ELR (cell line): ENCODE data around the gene OR51B2.
"Not testable (repeated sequence)": the region's sequence is repeated elsewhere in the genome, so short reads cannot be mapped to it uniquely, and the experiment has no call there.

Source experiments
- DNase-seq: peaks from one replicate; pipeline ENCODE4 v3.0.0-alpha.2; 2015; ENCODE audit warnings: low read depth

The OR51B2 gene

DNA sequence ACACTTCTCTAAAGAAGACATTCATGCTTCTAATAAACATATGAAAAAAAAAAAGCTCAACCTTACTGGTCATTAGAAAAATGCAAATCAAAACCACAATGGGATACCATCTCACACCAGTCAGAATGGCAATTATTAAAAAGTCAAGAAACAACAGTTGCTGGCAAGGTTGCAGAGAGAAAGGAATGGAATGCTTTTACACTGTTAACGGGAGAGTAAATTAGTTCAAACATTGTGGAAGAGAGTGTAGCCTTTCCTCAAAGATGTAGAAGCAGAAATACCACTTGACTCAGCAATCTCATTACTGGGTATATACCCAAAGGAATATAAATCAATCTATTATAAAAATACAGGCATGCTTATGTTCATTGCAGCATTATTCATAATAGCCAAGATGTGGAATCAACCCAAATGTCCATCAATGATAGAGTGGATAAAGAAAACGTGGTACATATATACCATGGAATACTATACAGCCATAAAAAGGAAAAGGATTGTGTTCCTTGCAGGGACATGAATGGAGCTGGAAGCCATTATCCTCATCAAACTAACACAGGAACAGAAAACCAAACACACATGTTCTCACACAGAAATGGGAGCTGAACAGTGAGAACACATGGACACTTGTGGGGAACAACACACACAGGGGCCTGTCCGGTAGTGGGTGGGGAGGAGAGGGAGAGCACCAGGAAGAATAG, 10.6 kb downstream of the OR51B2 start:
- not testable (repeated sequence) for DNase-seq

- DNase-seq, result no peak
Measured at GRCh38 chr11:5310423-5310822, 13.7 kb downstream of the OR51B2 start.

DNA sequence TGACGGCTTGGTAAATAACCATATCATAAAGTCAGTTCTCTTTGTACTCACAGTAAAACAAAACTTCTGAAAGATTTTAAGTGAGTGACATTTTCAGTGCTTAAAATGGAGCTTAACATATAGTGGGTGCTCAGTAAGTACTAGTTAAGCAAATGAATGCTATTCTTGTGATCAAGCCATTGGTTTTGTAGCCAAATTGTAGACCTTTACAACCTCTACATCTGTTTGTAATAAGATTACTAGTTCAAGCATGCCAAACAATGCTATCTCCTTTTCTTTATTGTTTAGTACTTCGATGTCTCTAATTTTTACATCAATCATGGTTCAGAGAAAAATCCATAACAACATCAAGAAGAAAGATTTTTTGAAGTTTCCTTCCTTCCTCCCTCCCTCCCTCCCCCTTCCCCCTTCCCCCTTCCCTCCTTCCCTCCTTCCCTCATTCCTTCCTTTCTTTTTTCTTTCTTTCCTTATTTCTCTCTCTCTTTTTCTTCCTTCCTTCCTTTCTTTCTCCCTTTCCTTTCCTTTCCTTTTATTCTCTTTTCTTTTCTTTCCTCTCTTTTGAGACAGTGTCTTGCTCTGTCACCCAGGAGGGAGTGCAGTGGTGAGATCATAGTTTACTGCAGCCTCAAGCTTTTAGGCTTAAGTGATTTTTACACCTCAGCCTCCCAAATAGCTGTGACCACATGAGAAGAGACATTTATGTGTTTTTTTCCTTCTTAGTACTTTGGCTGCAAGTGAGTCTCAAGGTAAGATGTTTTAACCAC, 16.7 kb downstream of the OR51B2 start:
- DNase-seq, result no peak

DNA sequence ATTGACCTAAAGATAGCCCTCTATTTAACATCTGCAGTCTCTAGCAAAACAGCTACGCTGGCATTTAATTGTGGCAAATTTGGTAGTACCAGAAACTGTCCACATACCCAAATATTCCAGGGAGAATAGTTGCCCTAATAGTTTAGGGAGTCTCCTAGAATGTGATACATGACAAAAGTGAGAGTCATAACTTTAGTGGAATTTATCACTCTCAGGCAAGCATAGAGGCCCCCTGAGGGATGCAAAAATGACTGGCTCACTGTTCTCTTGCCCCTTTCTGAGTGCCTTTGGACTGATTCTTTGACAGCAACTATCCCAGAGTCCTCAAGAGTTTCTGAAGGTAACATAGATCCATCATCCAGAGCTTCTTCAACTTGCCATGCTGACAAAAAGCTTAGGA, 20.1 kb downstream of the OR51B2 start:
- DNase-seq, result no peak

GRCh38 chr11:5303626-5304025, 20.5 kb downstream of the OR51B2 start:
- DNase-seq, result no peak

GRCh38 chr11:5301846-5302245, 22.3 kb downstream of the OR51B2 start, which contains the start of gene OR51B4:
TSS of gene OR51B4 (minus strand) at chr11:5301946. CDS start at chr11:5301946, 0 bp downstream.
- DNase-seq, result no peak

DNA sequence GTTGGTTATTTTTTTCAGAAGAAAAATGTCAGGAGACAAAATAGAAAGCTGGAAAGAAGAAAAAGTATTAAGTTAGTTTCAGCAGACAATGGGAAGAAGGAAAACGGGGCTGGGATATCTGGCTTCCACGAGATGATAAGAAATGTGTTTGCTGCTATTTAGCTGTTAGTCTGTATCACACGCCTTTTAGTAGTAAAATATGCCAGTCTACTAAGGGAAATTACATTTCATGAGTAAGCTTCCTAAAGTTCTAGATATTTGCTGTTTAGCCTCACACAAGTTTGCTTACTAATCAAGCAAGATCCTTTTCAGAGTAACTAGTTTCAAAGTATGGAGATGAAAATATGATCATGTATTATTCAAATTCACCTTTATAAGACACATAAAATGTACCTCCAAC, 23.8 kb downstream of the OR51B2 start:
- no peak for DNase-seq

GRCh38 chr11:5298451-5298850, 25.6 kb downstream of the OR51B2 start:
- no peak for DNase-seq

- no peak for DNase-seq
Measured at GRCh38 chr11:5297721-5298323, 26.3 kb downstream of the OR51B2 start.

DNA sequence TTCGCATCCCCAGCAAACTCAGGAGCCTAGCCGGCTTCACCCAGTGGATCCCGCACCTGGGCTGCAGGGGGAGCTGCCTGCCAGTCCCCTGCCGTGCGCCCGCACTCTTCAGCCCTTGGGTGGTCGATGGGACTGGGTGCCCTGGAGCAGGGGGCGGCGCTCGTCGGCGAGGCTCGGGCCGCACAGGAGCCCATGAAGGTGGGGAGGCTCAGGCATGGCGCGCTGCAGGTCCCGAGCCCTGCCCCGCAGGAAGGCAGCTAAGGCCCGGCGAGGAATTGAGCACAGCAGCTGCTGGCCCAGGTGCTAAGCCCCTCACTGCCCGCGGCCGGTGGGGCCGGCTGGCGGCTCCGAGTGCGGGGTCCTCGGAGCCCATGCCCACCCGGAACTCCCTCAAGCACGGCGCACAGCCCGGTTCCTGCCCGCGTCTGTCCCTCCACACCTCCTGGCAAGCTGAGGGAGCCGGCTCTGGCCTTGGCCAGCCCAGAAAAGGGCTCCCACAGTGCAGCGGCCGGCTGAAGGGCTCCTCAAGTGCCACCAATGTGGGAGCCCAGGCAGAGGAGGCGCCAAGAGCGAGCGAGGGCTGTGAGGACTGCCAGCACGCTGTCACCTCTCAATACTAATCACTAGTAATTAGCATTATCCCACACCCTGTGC, 29.6 kb downstream of the OR51B2 start:
- not testable (repeated sequence) for DNase-seq

- DNase-seq, result no peak
Measured at GRCh38 chr11:5293028-5293427, 31.1 kb downstream of the OR51B2 start.

DNA sequence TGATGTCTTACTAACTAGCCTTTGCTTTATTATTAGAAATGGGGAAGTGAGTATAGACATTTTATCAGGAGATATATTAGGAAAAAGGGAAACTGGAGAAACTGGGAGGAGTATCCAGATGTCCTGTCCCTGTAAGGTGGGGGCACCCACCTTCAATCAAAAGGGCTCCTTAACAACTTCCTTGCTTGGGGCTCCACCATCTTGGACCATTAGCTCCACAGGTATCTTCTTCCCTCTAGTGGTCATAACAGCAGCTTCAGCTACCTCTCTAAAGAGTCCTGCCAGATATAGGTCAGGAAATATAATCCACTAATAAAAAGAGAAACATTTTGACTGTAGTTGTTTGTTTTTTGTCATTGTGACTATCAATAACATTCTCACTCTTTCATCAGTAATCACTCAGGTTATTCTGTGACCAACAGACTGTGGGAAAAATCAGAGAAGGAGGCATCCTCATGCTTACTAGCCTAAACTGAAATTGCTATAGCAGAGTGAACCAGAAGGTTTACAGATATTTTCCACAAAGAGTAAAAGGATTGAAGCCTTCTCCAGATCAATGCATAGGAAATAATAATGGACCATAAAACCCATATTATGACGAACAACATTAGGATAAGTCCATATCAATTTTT, 32.8 kb downstream of the OR51B2 start:
- DNase-seq, result peak; percentile 82

GRCh38 chr11:5290106-5290505, 34.0 kb downstream of the OR51B2 start:
- DNase-seq, result no peak

DNA sequence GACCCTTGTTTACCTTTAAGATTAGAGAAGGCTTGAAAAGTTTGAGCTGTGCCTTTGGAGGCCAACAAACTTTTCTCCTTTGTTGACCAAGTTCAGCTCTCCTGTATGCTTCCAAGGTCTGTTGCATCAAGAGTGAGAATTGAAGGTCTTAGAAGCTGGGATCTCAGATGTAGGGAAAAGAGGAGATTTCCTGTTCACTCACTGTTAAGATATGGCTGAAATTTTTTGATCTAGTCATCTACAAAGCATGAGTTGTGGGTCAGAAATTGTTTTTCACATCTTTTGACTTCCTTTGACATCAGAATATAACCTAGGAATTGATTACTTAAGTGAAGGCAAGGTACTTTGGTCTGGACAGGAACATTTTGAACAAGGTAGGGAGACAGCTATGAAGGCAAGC, 34.4 kb downstream of the OR51B2 start:
- DNase-seq, result peak; percentile 79

DNA sequence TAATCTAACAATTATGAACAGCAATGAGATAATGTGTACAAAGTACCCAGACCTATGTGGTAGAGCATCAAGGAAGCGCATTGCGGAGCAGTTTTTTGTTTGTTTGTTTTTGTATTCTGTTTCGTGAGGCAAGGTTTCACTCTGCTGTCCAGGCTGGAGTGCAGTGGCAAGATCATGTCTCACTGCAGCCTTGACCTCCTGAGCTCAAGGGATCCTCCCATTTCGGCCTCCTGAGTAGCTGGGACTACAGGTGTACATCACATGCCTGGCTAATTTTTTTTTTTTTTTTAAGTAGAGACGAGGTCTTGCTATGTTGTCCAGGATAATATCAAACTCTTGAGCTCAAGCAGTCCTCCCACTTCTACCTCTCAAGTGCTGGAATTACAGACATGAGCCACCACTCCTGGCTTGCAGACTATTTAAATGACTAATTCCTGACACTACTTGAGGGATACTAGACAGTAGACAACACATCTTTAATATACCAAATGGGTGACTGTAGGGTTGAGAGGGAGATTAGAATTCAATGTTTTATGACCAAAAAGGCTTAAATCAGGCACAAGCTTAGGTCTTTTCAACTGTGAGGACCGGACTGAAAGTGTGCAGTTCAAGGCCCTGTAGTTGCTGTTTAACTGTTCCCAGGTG, 35.1 kb downstream of the OR51B2 start:
- peak; percentile 76 for DNase-seq

DNA sequence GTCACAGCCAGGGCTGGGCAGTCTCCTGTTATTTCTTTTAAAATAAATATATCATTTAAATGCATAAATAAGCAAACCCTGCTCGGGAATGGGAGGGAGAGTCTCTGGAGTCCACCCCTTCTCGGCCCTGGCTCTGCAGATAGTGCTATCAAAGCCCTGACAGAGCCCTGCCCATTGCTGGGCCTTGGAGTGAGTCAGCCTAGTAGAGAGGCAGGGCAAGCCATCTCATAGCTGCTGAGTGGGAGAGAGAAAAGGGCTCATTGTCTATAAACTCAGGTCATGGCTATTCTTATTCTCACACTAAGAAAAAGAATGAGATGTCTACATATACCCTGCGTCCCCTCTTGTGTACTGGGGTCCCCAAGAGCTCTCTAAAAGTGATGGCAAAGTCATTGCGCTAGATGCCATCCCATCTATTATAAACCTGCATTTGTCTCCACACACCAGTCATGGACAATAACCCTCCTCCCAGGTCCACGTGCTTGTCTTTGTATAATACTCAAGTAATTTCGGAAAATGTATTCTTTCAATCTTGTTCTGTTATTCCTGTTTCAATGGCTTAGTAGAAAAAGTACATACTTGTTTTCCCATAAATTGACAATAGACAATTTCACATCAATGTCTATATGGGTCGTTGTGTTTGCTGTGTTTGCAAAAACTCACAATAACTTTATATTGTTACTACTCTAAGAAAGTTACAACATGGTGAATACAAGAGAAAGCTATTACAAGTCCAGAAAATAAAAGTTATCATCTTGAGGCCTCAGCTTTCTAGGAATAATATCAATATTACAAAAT, 35.8 kb downstream of the OR51B2 start:
- peak; percentile 66 for DNase-seq

- no peak for DNase-seq
Measured at GRCh38 chr11:5286901-5287300, 37.2 kb downstream of the OR51B2 start.

- no peak for DNase-seq
Measured at GRCh38 chr11:5286351-5286750, 37.7 kb downstream of the OR51B2 start.

DNA sequence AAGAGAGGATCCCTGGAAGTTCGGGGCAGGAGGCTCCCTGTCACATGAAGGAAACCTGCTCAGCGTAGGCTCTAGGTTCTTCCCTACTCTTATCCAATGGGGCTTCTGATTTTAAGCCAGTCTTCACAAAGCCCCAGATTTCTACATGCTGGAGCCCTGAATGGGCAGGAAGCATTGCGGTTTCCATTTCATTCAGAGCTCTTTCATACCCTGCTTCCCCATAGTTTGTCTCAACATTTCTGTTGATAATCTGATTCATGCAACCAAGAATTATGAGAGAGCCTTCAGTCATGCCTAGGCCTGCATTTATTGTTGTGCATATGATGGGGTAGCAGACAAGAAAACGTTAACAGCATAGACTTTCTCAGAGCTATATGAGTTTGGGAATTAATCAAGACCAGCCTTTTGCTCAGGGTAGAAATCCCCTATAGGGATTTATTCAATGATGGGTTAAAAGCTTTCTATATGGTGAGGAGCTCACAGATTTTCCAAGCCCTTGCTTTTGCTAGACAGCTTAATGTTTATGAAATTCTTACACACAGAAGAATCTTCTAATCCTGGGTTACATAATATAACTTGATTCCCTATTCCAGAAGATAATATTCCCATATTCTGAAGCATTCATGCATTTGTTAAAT, 38.3 kb downstream of the OR51B2 start:
- DNase-seq, result no peak

- no peak for DNase-seq
Measured at GRCh38 chr11:5284637-5285036, 39.5 kb downstream of the OR51B2 start.
